H9 (cell line): Measurements from ENCODE around the gene GRK1. TPM values are rescaled to one million over a fixed set of nuclear protein-coding genes. Genes with fewer than 3 reads are reported as not detected.

Experiments
- DNase-seq: peaks from one replicate; pipeline ENCODE4 v3.0.0-alpha.2; 2017
- H2AFZ ChIP-seq: one replicate; pipeline ENCODE4 v1.6.1; 2013; ENCODE audit warnings: mild to moderate bottlenecking, low read length, control low read depth, moderate library complexity
- H2AK5ac ChIP-seq: 2 replicates; pipeline ENCODE4 v1.6.1; 2013; ENCODE audit warnings: low read length, control low read depth, mixed read lengths; ENCODE audit not compliant: insufficient read length
- H2BK120ac ChIP-seq: one replicate; pipeline ENCODE4 v1.6.1; 2013; ENCODE audit warnings: low read depth, mild to moderate bottlenecking, low read length, control low read depth, inconsistent platforms; ENCODE audit not compliant: poor library complexity, severe bottlenecking
- H2BK12ac ChIP-seq: 2 replicates; pipeline ENCODE4 v1.6.1; 2013; ENCODE audit warnings: low read length, control low read depth, mixed read lengths, low read depth; ENCODE audit not compliant: insufficient read length
- H2BK15ac ChIP-seq: 2 replicates; pipeline ENCODE4 v1.6.1; 2013; ENCODE audit warnings: low read depth, low read length, control low read depth
- H2BK20ac ChIP-seq: one replicate; pipeline ENCODE4 v1.6.1; 2013; ENCODE audit warnings: low read depth, mild to moderate bottlenecking, low read length, control low read depth, inconsistent platforms; ENCODE audit not compliant: poor library complexity, severe bottlenecking
- H2BK5ac ChIP-seq: 2 replicates; pipeline ENCODE4 v1.6.1; 2013; ENCODE audit warnings: low read length, control low read depth, mixed read lengths; ENCODE audit not compliant: insufficient read length
- H3K14ac ChIP-seq: 2 replicates; pipeline ENCODE4 v1.6.1; 2013; ENCODE audit warnings: low read length, control low read depth; ENCODE audit not compliant: insufficient read depth
- H3K18ac ChIP-seq: 2 replicates; pipeline ENCODE4 v1.6.1; 2013; ENCODE audit warnings: low read depth, mild to moderate bottlenecking, mixed read lengths, low read length, control low read depth; ENCODE audit not compliant: insufficient read length
- H3K23ac ChIP-seq: 2 replicates; pipeline ENCODE4 v1.6.1; 2013; ENCODE audit warnings: low read length, control low read depth, mixed read lengths, low read depth; ENCODE audit not compliant: insufficient read length
- H3K23me2 ChIP-seq: 2 replicates; pipeline ENCODE4 v1.6.1; 2013; ENCODE audit warnings: low read depth, mild to moderate bottlenecking, mixed read lengths, low read length, control low read depth; ENCODE audit not compliant: insufficient read length, poor library complexity, severe bottlenecking
- H3K27ac ChIP-seq: 2 replicates; pipeline ENCODE4 v1.5.1; 2013; ENCODE audit warnings: low read length, control low read depth, mixed read lengths, low read depth; ENCODE audit not compliant: insufficient read length
- H3K27me3 ChIP-seq: 2 replicates; pipeline ENCODE4 v1.6.1; 2013; ENCODE audit warnings: low read length, control low read depth, inconsistent platforms; ENCODE audit not compliant: insufficient read depth
- H3K4ac ChIP-seq: 2 replicates; pipeline ENCODE4 v1.6.1; 2013; ENCODE audit warnings: low read depth, mild to moderate bottlenecking, control low read depth, inconsistent platforms, low read length, moderate library complexity
- H3K4me1 ChIP-seq: 2 replicates; pipeline ENCODE4 v1.6.1; 2013; ENCODE audit warnings: low read length, control low read depth, inconsistent platforms; ENCODE audit not compliant: insufficient read depth
- H3K4me2 ChIP-seq: 2 replicates; pipeline ENCODE4 v1.6.1; 2013; ENCODE audit warnings: low read length, control low read depth, mixed read lengths; ENCODE audit not compliant: insufficient read length, insufficient read depth
- H3K56ac ChIP-seq: 2 replicates; pipeline ENCODE4 v1.6.1; 2013; ENCODE audit warnings: low read depth, mild to moderate bottlenecking, mixed read lengths, low read length, control low read depth; ENCODE audit not compliant: insufficient read length
- H3K79me1 ChIP-seq: 2 replicates; pipeline ENCODE4 v1.6.1; 2013; ENCODE audit warnings: low read depth, mild to moderate bottlenecking, moderate library complexity, low read length, control low read depth, inconsistent platforms; ENCODE audit not compliant: insufficient read depth, poor library complexity, severe bottlenecking
- H3K79me2 ChIP-seq: 2 replicates; pipeline ENCODE4 v1.6.1; 2013; ENCODE audit warnings: low read length, control low read depth, inconsistent platforms; ENCODE audit not compliant: insufficient read depth
- H3K9ac ChIP-seq: 2 replicates; pipeline ENCODE4 v1.6.1; 2013; ENCODE audit warnings: low read length, control low read depth, mixed read lengths; ENCODE audit not compliant: insufficient read length; ENCODE audit errors: extremely low read depth
- H3K9me3 ChIP-seq: one replicate; pipeline ENCODE4 v1.6.1; 2013; ENCODE audit warnings: low read depth, low read length, inconsistent platforms; ENCODE audit not compliant: control insufficient read depth
- H3T11ph ChIP-seq: one replicate; pipeline ENCODE4 v1.6.1; 2013; ENCODE audit warnings: mild to moderate bottlenecking, low read length, control low read depth, inconsistent platforms
- H4K20me1 ChIP-seq: one replicate; pipeline ENCODE4 v1.6.1; 2013; ENCODE audit not compliant: control insufficient read depth, insufficient read length, insufficient read depth
- H4K5ac ChIP-seq: 2 replicates; pipeline ENCODE4 v1.6.1; 2013; ENCODE audit warnings: low read depth, mild to moderate bottlenecking, mixed read lengths, low read length, control low read depth; ENCODE audit not compliant: insufficient read length
- H4K8ac ChIP-seq: replicated peaks from 2 replicates; pipeline ENCODE4 v1.6.1; 2013; ENCODE audit warnings: low read length, control low read depth, mixed read lengths, low read depth; ENCODE audit not compliant: insufficient read length
- H4K91ac ChIP-seq: 2 replicates; pipeline ENCODE4 v1.6.1; 2013; ENCODE audit warnings: low read depth, mild to moderate bottlenecking, moderate library complexity, mixed read lengths, low read length, control low read depth; ENCODE audit not compliant: insufficient read length
- H3K27ac Mint-ChIP-seq, 3 experiments: 2 replicates in 2 of 3; 3 replicates in 1 of 3; pipeline ENCODE4 v1.8.0; 2020 to 2021; ENCODE audit warnings: mixed read lengths in 3 of 3, mild to moderate bottlenecking in 1 of 3, moderate library complexity in 1 of 3
- H3K27me3 Mint-ChIP-seq: 2 replicates; pipeline ENCODE4 v1.8.0; 2021; ENCODE audit warnings: low read depth, mild to moderate bottlenecking, moderate library complexity, mixed read lengths
- H3K36me3 Mint-ChIP-seq, 3 experiments: 2 replicates in 2 of 3; 3 replicates in 1 of 3; pipeline ENCODE4 v1.8.0; 2020 to 2021; ENCODE audit warnings: low read depth in 3 of 3, mixed read lengths in 3 of 3; ENCODE audit not compliant: insufficient read depth in 1 of 3
- H3K4me1 Mint-ChIP-seq, 2 experiments: 2 replicates each; pipeline ENCODE4 v1.8.0; 2020; ENCODE audit warnings: mixed read lengths in 2 of 2
- H3K4me3 Mint-ChIP-seq, 2 experiments: 2 replicates in 1 of 2; 3 replicates in 1 of 2; pipeline ENCODE4 v1.8.0; 2020 to 2021; ENCODE audit warnings: mild to moderate bottlenecking in 2 of 2, mixed read lengths in 2 of 2, moderate library complexity in 1 of 2
- H3K9me3 Mint-ChIP-seq, 2 experiments: 2 replicates in 1 of 2; 3 replicates in 1 of 2; pipeline ENCODE4 v1.8.0; 2020; ENCODE audit warnings: mild to moderate bottlenecking in 2 of 2, mixed read lengths in 2 of 2, moderate library complexity in 1 of 2
- CTCF ChIP-seq: fragments of 200-600 bp; sonication (generic); conservative IDR thresholded peaks from 3 replicates; pipeline ENCODE4 v1.8.0; 2021; ENCODE audit warnings: antibody characterized with exemption, mild to moderate bottlenecking
- WGBS: extraction: QIAGEN DNeasy Blood & Tissue Kit; methylation state at CpG from one replicate; pipeline ENCODE4 v1.1.7; 2013; ENCODE audit warnings: missing lambda C conversion rate, low lambda C conversion rate, mixed read lengths; ENCODE audit not compliant: insufficient read length; ENCODE audit errors: extremely low coverage; 5-methylcytosine and 5-hydroxymethylcytosine counted together
- total RNA-seq: library from RNA; stranded (reverse); gene quantifications from 2 replicates; pipeline ENCODE4 v1.2.1, GENCODE V29; 2021

The GRK1 gene
- total RNA-seq, 1 experiment from 2014 or later, result 0.31 TPM

GRCh38 chr13:113748101-113748861 lies 81.3 kb downstream of the GRK1 start:
- H3K14ac ChIP-seq, result no peak overlapping the region; the same call in 1 of the 2 replicates
- H3K23me2 ChIP-seq, result no peaks in the 10 kb centered on the region
- no peak overlapping the region for H3K4me2 ChIP-seq
- Mint-ChIP-seq H3K27ac (no peak overlapping the region), H3K36me3 (peaks cover 0 to 10% (median 3%) of the 10 kb centered on the region in 3 experiments; a peak in 3 of 7 replicates), H3K9me3 (peaks cover 10 to 11% of the 10 kb centered on the region in 2 experiments; a peak in 4 of 5 replicates), H3K4me3 (no peak overlapping the region), H3K27me3 (peaks cover 6% of the 10 kb centered on the region), H3K4me1 (peaks cover 1 to 5% of the 10 kb centered on the region in 2 experiments; a peak in 3 of 4 replicates)
- H3K27me3 ChIP-seq, result no peaks in the 10 kb centered on the region
- no peaks in the 10 kb centered on the region for H4K20me1 ChIP-seq
- H3K79me2 ChIP-seq, result no peaks in the 10 kb centered on the region
- no peak for TF ChIP-seq CTCF
- H2BK15ac ChIP-seq, result no peak overlapping the region
- no peak overlapping the region for H4K5ac ChIP-seq
- H3K27ac ChIP-seq, result no peak overlapping the region
- no peak overlapping the region for H3K4ac ChIP-seq
- H2AK5ac ChIP-seq, result no peak overlapping the region
- WGBS, result no CpG with 5 or more reads among the region's 25 CpGs
- no peak overlapping the region for H4K91ac ChIP-seq
- no peak overlapping the region for H3T11ph ChIP-seq
- no peak overlapping the region for H2BK5ac ChIP-seq
- H2AFZ ChIP-seq, result no peak overlapping the region
- DNase-seq, result no peak
- H2BK20ac ChIP-seq, result no peak overlapping the region
- no peak overlapping the region for H3K9ac ChIP-seq
- no peak overlapping the region for H4K8ac ChIP-seq
- H3K18ac ChIP-seq, result no peak overlapping the region
- H3K23ac ChIP-seq, result no peak overlapping the region
- H3K9me3 ChIP-seq, result no peaks in the 10 kb centered on the region
- H2BK120ac ChIP-seq, result no peak overlapping the region
- no peaks in the 10 kb centered on the region for H3K4me1 ChIP-seq
- H2BK12ac ChIP-seq, result no peak overlapping the region
- H3K79me1 ChIP-seq, result no peaks in the 10 kb centered on the region
- H3K56ac ChIP-seq, result no peak overlapping the region
